OCI-LY7 (cell line): ENCODE data around the gene TNN. TPM values are rescaled to one million over a fixed set of nuclear protein-coding genes. Genes with fewer than 3 reads are reported as not detected.

Source experiments
- BruUV-seq: library from RNA; stranded (reverse); fragments of 400-500 nt; replicated peaks from 2 replicates; lab custom pipeline; 2021; lab: Mats Ljungman, UMichigan
- CTCF ChIA-PET: fragments of 300-600 bp; sonication (Branson Sonifier 250); formaldehyde crosslinking; loops from one replicate; lab custom pipeline; 2022; ENCODE audit warnings: antibody characterized with exemption; ENCODE audit not compliant: unreplicated experiment; lab: Charles Lee
- POLR2A ChIA-PET: fragments of 300-600 bp; sonication (Branson Sonifier 250); formaldehyde crosslinking; loops from one replicate; lab custom pipeline; 2022; ENCODE audit warnings: antibody characterized with exemption; lab: Charles Lee
- DNase-seq: peaks from one replicate; pipeline ENCODE4 v3.0.0-alpha.2; 2015; ENCODE audit warnings: low spot score
- H2AFZ ChIP-seq: fragments of 200-600 bp; sonication (generic), shearing (Covaris generic); 2 replicates; pipeline ENCODE4 v1.6.1; 2014; ENCODE audit warnings: mild to moderate bottlenecking, antibody characterized with exemption, low read length, moderate library complexity
- H3K27ac ChIP-seq: fragments of 200-600 bp; sonication (generic); 2 replicates; pipeline ENCODE4 v1.5.1; 2014; ENCODE audit warnings: mixed run types, low read depth, mild to moderate bottlenecking, moderate library complexity, low read length, inconsistent platforms; ENCODE audit not compliant: poor library complexity, severe bottlenecking
- H3K36me3 ChIP-seq: fragments of 200-600 bp; sonication (generic); 2 replicates; pipeline ENCODE4 v1.6.1; 2014; ENCODE audit warnings: mild to moderate bottlenecking, antibody characterized with exemption, low read length, moderate library complexity, mixed read lengths; ENCODE audit not compliant: insufficient read depth
- H3K4me1 ChIP-seq: fragments of 200-600 bp; sonication (generic); 2 replicates; pipeline ENCODE4 v1.5.1; 2014; ENCODE audit warnings: mild to moderate bottlenecking, low read length; ENCODE audit not compliant: insufficient read depth, poor library complexity, severe bottlenecking
- H3K4me2 ChIP-seq: fragments of 200-600 bp; sonication (generic); 2 replicates; pipeline ENCODE4 v1.6.1; 2014; ENCODE audit warnings: mild to moderate bottlenecking, low read length
- H3K4me3 ChIP-seq: fragments of 200-600 bp; sonication (generic); 2 replicates; pipeline ENCODE4 v1.5.1; 2014; ENCODE audit warnings: mild to moderate bottlenecking, low read depth, low read length; ENCODE audit not compliant: poor library complexity, severe bottlenecking
- H3K79me2 ChIP-seq: fragments of 200-600 bp; sonication (generic); 2 replicates; pipeline ENCODE4 v1.6.1; 2016; ENCODE audit warnings: low read depth, mild to moderate bottlenecking, low read length, moderate library complexity, mixed read lengths; ENCODE audit not compliant: insufficient read depth
- H3K9me2 ChIP-seq: fragments of 200-600 bp; sonication (generic); 2 replicates; pipeline ENCODE4 v1.6.1; 2016; ENCODE audit warnings: mild to moderate bottlenecking, low read length, mixed read lengths; ENCODE audit not compliant: insufficient read depth
- H3K9me3 ChIP-seq: fragments of 200-600 bp; sonication (generic); 2 replicates; pipeline ENCODE4 v1.6.1; 2014; ENCODE audit warnings: mild to moderate bottlenecking, mixed run types, low read length, mixed read lengths
- H4K20me1 ChIP-seq: fragments of 200-600 bp; sonication (generic); 2 replicates; pipeline ENCODE4 v1.6.1; 2014; ENCODE audit warnings: mild to moderate bottlenecking, antibody characterized with exemption, low read length, moderate library complexity, mixed read lengths; ENCODE audit not compliant: insufficient read depth
- CTCF ChIP-seq: fragments of 200-600 bp; sonication (generic); conservative IDR thresholded peaks from 2 replicates; pipeline ENCODE4 v1.5.1; 2014; ENCODE audit warnings: mild to moderate bottlenecking, antibody characterized with exemption, low read length, moderate library complexity, mixed read lengths
- EZH2phosphoT487 ChIP-seq: fragments of 200-600 bp; sonication (generic); IDR thresholded peaks from 2 replicates; pipeline ENCODE4 v1.6.1; 2018; ENCODE audit warnings: low read depth, borderline replicate concordance, mild to moderate bottlenecking, mixed run types, antibody characterized with exemption, low read length, moderate library complexity, mixed read lengths
- intact Hi-C: fragments of 100-400 bp; cut with micrococcal nuclease; formaldehyde crosslinking; loops from one replicate; pipeline ENCODE4 v1.10.0; 2022; ENCODE audit not compliant: unreplicated experiment
- total RNA-seq, 2 experiments: library from RNA; depleted of rRNA in 1 of 2; stranded (reverse); fragments of >200 nt in 1 of 2; shearing (Covaris generic) in 1 of 2; gene quantifications; 2 replicates each; pipeline ENCODE4 v1.2.3, GENCODE V29; 2014 to 2022

Gene TNN
- total RNA-seq, 2 experiments from 2014 or later = not detected

GRCh38 chr1:175054736-175055135 lies 12.9 kb upstream of the TNN start:
- intact Hi-C loops = no loop called here
- H3K9me2 ChIP-seq = no peaks in the 10 kb centered on the region
- no peaks in the 10 kb centered on the region for H3K36me3 ChIP-seq
- DNase-seq = no peak
- POLR2A ChIA-PET = interaction anchor here (0.5 to 1.1 kb wide), 3 partner anchors 7 to 1026 kb away, joined by 3 to 4 read pairs (median 3); no protein-coding TSS in a partner anchor
- H2AFZ ChIP-seq = no peak overlapping the region
- H3K4me3 ChIP-seq = no peak overlapping the region
- no peaks in the 10 kb centered on the region for H4K20me1 ChIP-seq
- no peak overlapping the region for H3K27ac ChIP-seq
- no peaks in the 10 kb centered on the region for H3K79me2 ChIP-seq
- H3K9me3 ChIP-seq = no peaks in the 10 kb centered on the region
- no peaks in the 10 kb centered on the region for H3K4me1 ChIP-seq
- CTCF ChIA-PET = interaction anchor here (0.6 kb wide), 1 partner anchor 1214 kb away, joined by 3 read pairs; no protein-coding TSS in a partner anchor
- TF ChIP-seq CTCF (no peak), EZH2phosphoT487 (no peak)
- H3K4me2 ChIP-seq = no peak overlapping the region
- no TSS peak for BruUV-seq

GRCh38 chr1:175062339-175062738 lies 5.3 kb upstream of the TNN start:
- no TSS peak for BruUV-seq
- no peak for TF ChIP-seq EZH2phosphoT487
- TF ChIP-seq CTCF = no peak
- Histone ChIP-seq H3K79me2 (no peaks in the 10 kb centered on the region), H3K9me3 (no peaks in the 10 kb centered on the region), H3K36me3 (no peaks in the 10 kb centered on the region), H3K4me3 (no peak overlapping the region), H3K4me1 (no peaks in the 10 kb centered on the region), H3K27ac (no peak overlapping the region), H3K4me2 (no peak overlapping the region), H2AFZ (no peak overlapping the region), H4K20me1 (no peaks in the 10 kb centered on the region), H3K9me2 (no peaks in the 10 kb centered on the region)
- intact Hi-C loops = no loop called here
- POLR2A ChIA-PET = interaction anchor here (0.7 to 1.0 kb wide), 2 partner anchors 8 to 14 kb away, joined by 4 read pairs; no protein-coding TSS in a partner anchor
- no peak for DNase-seq
- CTCF ChIA-PET = no interaction called here

- POLR2A ChIA-PET = interaction anchor here (0.6 to 1.0 kb wide), 2 partner anchors 14 to 22 kb away, joined by 3 to 4 read pairs; no protein-coding TSS in a partner anchor
- CTCF ChIA-PET = no interaction called here
- intact Hi-C loops = no loop called here
Measured at GRCh38 chr1:175062858-175063257, 4.8 kb upstream of the TNN start.

More at GRCh38 chr1:175062858-175063257, 4.8 kb upstream of the TNN start:
- Histone ChIP-seq H3K36me3 (no peaks in the 10 kb centered on the region), H4K20me1 (no peaks in the 10 kb centered on the region), H3K27ac (no peak overlapping the region), H3K4me1 (no peaks in the 10 kb centered on the region), H3K79me2 (no peaks in the 10 kb centered on the region), H3K9me3 (no peaks in the 10 kb centered on the region), H3K4me3 (no peak overlapping the region), H3K9me2 (no peaks in the 10 kb centered on the region), H2AFZ (no peak overlapping the region), H3K4me2 (no peak overlapping the region)
- TF ChIP-seq EZH2phosphoT487 (no peak), CTCF (no peak)
- no TSS peak for BruUV-seq
- no peak for DNase-seq
